ENCODE results near the gene FKBP15.
"Not testable (repeated sequence)": the region's sequence is repeated elsewhere in the genome, so short reads cannot be mapped to it uniquely, and the experiment has no call there.

Gene FKBP15

DNA sequence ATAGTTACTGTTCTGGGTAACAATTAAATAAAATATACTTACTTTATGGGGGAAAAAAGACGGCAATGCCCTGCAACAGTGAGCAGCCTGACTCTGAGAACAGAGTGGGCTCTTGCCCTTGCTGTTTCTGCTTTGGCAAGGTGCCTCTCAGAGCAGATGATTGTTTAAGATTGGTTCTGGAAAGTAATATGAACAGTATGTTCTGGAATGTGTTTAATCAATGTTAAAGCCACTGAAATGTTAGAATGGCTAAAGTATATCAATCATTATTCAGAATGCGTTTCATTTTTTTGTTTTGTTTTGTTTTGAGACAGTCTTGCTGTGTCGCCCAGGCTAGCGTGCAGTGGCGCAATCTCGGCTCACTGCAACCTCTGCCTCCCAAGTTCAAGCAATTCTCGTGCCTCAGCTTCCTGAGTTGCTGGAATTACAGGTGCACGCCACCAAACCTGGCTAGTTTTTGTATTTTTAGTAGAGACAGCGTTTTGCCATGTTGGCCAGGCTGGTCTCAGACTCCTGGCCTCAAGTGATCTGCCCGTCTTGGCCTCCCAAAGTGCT, 14.7 kb upstream of the FKBP15 start:
- not testable (repeated sequence) for FAIRE-seq

DNA sequence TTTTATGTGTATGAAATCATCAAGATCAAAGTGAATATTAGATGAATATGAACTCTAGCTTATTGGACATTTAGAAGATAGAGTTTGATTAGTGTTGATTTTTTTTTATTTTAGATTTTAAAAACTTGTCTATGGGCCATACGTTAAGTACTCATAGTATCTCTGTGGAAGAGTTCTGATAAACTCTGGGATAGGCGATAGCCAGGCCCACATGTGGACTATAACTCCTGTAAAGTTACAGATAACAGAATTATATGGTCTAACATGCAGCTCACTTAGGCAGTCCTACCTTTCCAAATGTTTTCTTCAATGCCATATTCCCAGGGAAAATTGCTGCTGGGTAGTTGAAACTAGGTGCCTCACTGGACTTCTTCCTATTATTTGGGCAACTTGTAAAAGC, 10.6 kb upstream of the FKBP15 start:
- no peak for FAIRE-seq

- FAIRE-seq = no peak
Measured at GRCh38 chr9:113228130-113228665, 7.1 kb upstream of the FKBP15 start.

DNA sequence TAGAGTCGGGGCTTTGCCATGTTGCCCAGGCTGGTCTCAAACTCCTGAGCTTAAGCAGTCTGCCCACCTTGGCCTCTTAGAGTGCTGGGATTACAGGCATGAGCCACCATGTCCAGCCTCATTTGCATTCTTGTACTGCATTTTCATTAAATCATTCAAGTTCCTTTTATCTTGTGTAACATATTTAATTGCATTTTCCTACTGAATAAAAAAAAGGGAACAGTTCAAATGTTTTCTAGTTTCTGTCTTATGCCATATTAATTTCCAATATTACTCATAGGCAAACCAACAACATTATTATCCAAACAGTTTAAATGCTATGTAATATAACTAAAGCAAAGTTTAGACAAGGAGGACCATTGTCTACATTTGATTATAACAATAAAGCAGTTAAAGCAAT, 6.4 kb upstream of the FKBP15 start:
- no peak for FAIRE-seq

DNA sequence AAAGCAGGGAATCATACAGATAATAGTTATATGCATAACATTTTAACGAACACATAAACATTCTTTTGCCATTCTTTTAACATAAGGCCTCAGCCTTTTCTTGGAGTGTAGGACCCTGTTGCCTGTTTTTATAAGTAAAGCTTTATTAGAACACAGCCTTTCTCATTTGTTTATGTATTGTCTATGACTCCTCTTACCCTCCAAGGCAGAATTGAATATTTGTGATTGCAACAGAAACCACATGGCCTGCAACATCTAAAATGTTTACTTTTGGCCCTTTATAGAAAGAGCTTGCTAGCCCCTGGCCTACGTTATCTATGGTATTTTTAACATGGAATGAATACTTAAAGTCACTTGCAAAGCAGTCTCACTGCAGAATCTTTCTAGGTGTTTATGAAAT, 2.9 kb upstream of the FKBP15 start:
- no peak for FAIRE-seq

GRCh38 chr9:113222482-113222841, 1.4 kb upstream of the FKBP15 start:
- FAIRE-seq = no peak

DNA sequence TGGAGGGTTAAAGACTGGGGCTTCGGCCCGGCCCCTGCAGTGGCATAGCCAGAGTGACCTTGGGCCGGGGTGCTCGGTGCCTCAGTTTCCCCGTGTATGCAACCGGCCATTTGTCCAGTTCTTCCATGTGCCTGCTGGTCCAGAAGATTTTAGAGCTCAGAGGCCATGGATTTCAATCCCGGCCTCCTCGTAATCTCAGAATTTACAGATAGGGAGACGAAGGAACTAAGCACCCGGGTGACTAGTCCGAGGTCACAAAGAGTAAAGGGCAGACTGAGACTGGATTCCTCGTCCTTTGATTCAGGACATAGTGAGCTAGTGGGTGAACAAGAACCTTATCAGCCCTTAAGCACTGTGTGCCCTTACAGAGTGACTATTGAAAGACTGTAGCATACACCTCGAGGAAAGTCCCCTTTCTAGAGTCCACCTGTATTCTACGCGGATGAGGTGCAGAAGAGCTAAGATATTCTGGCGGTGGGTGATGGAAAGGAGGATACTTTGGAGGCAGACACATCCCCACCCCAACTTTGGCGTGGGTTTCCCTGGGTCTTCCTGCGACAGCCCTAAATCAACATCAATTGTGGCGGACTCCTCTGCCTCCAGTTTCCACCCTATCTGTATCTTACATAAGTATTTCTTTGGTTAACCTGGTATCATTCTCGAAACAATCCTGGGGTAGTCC, 864 bp upstream of the FKBP15 start:
- FAIRE-seq = no peak

GRCh38 chr9:113220467-113221002, 542 bp downstream of the FKBP15 start:
- FAIRE-seq = no peak

- FAIRE-seq = no peak
Measured at GRCh38 chr9:113219969-113220368, 1.1 kb downstream of the FKBP15 start.

- no peak for FAIRE-seq
Measured at GRCh38 chr9:113219186-113219936, 1.7 kb downstream of the FKBP15 start.

- FAIRE-seq = no peak
Measured at GRCh38 chr9:113216406-113216805, 4.7 kb downstream of the FKBP15 start.

GRCh38 chr9:113215132-113215531, 5.9 kb downstream of the FKBP15 start:
- no peak for FAIRE-seq

DNA sequence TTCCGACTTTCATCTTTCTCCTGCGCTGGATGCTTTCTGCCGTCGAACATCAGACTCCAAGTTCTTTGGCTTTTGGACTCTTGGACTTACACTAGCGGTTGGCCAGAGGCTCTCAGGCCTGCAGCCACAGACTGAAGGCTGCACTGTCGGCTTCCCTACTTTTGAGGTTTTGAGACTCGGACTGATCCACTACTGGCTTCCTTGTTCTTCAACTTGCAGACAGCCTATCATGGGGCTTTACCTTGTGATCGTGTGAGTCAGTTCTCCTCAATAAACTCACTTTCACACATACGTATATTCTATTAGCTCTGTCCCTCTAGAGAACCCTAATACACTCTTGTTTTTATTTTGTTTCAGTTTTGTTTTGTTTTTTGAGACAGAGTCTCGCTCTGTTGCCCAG, 10.3 kb downstream of the FKBP15 start:
- FAIRE-seq = no peak

- no peak for FAIRE-seq
Measured at GRCh38 chr9:113205861-113206260, 15.2 kb downstream of the FKBP15 start.

DNA sequence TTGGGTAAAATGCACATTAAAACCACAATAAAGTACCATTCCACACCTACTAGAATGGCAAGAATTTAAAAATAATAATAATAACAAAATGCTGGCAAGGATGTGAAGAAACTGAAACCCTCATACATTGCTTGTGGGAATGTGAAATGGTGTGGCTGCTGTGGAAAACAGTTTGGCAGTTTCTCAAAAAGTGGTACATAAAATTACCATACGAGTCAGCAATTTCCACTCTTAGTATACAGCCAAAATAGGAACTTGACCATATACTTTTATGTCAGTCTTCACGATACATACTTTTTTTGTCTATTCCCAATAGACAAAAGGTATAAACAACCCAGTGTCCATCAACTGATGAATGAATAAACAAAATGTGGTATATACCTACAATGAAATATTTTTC, 15.6 kb downstream of the FKBP15 start:
- no peak for FAIRE-seq

DNA sequence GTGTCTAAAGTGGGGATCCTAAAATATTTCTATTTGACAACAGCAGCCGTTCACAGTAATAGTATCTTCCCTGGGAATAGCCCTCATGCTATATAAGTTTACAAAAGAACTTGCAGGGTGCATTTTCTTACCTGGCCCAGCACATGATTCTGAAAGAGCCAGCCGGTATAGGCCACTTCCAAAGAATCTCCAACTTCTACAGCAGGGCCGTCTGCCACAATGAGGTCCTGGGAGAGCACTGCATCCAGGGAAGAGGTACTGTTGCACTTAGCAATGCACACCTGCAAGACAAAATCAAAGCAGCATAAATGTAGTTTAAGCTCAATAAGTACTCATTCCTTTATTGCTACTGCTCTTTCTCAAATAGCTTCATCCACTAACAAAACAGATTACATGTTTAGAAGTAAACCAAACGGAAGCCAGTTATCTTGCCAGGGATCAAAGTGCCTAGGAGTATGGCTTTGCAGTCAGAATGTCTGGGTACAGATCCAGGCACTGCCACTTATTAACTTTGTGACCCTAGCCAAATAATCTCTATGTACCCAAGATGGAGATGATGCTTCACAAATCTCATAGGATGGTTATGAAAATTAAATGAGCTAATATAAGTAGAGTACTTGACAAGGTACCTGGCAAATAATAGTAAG, 21.3 kb downstream of the FKBP15 start:
- no peak for FAIRE-seq

DNA sequence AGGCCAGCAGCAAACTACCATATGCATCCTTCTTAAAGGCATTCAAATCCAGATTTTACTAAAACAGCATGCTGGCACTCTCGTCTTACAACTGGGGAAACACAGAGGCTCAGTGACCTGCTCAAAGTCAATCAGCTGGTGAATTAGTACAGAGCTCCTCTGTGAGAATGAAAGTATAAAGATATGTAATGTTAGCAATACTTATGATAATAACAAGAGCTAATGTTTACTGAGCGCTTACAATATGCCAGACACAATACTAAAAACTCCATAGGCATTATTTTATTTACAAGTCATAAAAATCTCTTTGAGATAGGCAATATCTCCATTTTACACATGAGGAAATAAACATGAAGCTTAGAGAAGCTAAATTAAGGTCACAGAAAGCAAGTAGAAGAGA, 28.6 kb downstream of the FKBP15 start:
- FAIRE-seq = no peak

DNA sequence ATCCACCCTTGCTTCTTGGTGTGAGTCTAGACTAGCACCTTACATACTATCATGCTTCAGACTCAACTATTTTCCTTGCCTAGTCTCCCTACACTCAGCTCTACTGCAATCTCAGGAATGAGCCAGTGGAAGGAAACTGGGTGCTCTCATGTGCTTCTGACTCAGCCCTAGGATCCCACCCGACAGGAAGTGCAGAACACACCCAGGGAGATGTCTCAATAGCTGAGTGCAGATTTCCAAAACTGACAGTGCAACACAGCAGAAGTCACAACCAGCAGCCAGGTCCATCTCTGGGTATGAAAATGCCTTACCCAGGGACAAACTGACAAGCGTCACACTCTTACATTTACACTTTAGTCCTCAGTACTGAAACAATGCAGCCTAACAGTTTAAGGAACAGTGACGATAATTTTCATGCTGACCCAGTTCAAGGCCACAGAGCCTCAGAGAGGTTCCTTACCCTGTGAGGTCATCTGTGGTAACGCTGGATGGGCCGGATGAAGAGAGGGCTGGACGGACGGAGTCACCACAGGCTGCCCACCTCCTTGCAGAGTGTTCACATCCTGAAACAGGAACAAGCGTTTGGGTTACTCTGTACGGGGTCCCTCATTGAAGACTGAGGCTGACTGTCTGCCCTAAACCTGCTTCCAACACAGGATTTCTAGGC, 33.0 kb downstream of the FKBP15 start:
- no peak for FAIRE-seq

DNA sequence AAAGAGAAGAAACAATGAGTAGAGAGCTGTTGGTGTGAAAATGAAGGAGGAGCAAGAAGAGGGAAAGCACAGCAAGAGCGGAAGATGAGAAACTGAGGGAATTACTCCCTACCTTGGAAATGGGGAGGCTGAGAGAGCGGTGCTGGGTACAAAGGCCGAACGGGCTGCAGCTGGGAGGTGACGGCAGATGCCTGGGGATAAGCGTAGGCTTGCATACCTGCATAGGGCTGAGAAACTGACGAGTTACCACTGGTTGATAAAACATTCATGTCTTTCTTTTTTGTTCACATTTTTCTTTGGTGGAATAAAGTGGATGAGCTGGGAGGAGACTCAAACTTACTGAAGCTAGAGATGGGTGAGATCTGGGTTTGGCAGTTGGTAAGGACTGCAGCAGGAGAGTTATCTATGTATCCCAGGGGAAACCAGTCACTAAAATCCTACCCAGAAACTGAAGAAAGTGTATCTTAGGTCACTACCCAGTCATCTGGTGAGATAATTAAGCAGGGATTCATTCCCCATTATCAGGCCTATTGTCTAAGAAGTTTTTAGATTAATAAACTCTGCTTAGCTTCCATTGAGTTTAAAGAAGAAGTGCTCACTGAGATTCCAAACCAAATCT, 34.8 kb downstream of the FKBP15 start:
- no peak for FAIRE-seq

DNA sequence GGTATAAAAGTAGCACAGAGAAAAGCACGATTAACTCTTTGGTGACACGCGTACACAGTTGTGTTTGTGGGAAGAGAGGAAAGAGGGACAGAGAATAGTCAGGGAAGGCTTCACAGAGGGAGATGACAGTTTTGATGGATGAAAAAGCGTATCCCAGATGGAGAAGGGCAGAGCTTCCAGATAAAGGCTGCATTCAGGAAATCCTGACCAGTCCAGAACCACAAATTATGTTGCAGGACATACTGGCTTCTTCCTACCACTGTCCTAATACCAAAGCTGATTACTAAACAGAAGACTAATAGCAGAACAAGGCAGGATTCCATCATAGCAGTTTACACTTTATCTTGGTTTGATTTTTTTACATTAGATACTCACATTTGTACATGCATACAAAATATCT, 35.8 kb downstream of the FKBP15 start:
- no peak for FAIRE-seq

GRCh38 chr9:113184539-113184938, 36.5 kb downstream of the FKBP15 start:
- no peak for FAIRE-seq

DNA sequence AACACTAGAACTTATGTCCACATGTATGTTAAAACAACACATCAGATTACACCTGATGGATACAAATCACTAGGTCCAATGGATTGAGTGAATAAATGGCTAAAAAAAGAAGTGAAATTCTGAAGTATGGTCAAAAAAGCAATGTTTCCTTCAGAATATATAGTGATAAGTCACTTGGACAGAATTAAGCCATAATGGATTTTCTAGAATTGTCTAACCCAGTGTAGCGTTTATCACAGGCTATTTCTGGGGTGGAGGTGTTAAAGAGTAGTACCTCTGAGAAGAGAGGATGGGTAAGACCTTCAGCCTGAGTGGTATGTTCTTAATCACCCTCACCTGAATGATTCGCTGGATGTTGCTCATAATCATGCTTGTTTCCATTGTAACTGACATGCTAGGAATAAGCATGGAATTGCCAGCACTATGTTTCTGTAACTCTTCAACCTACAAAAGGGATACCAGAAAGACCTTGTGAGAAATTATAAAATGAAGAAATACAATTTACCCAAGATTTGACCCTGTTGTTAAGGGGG, 37.1 kb downstream of the FKBP15 start:
- FAIRE-seq = no peak
